Activated gamma-delta T cell treated with anti-CD3 and anti-CD28 coated beads, Interleukin-2, amount 50 U/mL, for 16 hours (primary cell): ENCODE data around the gene NADK2.
"Not testable (repeated sequence)": the region's sequence is repeated elsewhere in the genome, so short reads cannot be mapped to it uniquely, and the experiment has no call there.

ENCODE experiments used
- DNase-seq: peaks from one replicate; pipeline ENCODE4 v3.0.0-alpha.2; 2020; ENCODE audit warnings: low read depth

NADK2 gene

DNA sequence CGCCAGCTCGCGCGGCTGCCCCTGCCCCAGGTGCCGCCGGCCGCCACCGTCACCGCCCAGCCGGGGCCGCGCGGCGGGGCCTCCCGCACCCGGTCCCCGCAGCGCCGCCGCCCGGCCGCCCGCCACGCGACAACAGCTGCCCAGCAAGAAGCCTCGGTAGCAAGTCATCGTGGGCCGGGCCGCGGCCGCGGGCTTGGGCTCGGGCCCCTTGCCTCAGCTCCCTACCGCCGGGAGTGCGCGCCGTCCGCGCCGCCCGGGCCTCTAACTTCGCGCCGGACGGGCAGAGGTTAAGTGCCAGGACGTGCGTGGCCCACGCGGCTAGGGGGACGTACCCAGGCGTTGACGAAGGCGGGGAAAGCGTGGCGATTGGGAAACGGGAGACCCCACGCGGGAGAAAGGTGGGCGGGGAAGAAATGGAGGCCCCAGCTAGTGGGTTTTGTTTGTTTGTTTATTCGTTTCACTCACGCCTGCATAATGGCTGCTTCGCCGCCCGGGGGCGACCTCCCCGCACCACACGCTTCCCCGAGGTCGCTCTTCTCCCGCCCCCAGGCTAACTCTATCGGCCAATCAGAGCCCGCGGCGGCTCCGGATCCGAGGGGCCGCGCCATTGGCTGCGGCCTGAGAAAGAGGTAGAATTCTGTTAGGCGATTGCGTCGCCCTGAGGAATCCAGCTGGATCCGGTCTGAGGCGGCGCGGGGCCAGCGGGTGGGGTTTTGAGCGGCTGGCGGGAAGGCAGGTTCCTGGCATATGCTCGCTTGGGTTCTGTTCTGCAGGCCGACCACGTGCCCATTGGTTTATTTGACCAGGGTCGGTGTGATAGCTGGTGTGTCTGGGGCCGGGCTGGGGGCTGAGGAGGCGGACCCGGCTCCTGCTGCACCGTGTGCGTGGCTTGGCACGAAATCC, at the start of gene NADK2:
NADK2 (minus strand) TSS at position 295 of the 903 bp plus-strand sequence; CDS start at position 168, 127 bp downstream.
- peak; percentile 86 for DNase-seq

- no peak for DNase-seq
These were observed 44.3 kb upstream of the NADK2 start for GRCh38 chr5:36285837-36286615.

GRCh38 chr5:36283775-36284174, 42.0 kb upstream of the NADK2 start:
- DNase-seq = not testable (repeated sequence)

DNA sequence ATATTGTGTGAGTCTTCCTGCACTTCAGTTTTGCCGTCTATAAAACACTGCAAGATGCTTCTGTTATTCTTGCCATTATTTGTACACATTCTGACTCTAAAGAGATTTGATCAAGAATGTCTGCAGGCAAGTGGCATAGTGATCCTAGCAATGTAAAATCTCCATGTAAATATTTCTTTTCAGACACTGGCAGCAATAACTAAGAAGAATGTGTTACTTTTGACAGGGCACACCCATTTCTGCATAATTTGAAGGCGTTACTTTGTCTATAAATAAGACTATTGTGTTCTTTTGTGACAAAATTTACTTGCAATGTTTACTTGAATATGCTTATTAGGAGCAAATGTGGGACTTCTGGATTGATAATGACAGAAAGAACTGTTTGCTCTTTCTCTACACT, 39.9 kb upstream of the NADK2 start:
- DNase-seq = no peak

DNA sequence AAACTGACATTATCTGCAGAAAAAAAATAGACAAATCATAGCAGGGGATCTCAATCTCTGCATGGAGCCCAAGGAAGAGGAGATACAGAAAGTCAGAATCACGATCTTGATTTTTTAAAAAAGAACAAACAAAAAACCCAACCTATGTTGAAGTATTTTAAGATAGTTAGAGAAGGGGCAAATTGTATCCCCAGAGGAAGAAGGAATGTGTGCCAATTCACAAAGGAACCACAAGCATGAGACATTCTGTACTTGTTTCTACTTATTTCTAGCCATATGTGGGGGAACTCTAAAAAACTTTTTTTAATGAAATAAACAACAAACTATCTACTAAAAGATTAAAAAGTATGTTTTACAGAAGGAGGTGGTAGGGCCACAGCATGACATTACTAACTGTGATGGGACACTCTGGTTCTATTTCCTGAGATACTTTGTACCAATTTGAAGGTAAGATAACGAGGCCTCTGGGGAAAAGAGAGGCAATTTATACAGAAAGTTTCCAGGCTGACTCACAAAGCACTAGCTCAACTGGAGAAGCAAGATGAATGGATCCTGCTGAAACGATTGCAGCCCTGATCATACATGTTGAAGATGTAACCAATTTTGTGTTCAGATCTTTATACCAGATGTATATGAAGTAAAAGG, 37.5 kb upstream of the NADK2 start:
- DNase-seq = no peak

- DNase-seq = no peak
These were observed 35.9 kb upstream of the NADK2 start for GRCh38 chr5:36277521-36278176.

- no peak for DNase-seq
These were observed 35.1 kb upstream of the NADK2 start for GRCh38 chr5:36276864-36277263.

GRCh38 chr5:36273809-36274526, 32.2 kb upstream of the NADK2 start:
- DNase-seq = no peak

DNA sequence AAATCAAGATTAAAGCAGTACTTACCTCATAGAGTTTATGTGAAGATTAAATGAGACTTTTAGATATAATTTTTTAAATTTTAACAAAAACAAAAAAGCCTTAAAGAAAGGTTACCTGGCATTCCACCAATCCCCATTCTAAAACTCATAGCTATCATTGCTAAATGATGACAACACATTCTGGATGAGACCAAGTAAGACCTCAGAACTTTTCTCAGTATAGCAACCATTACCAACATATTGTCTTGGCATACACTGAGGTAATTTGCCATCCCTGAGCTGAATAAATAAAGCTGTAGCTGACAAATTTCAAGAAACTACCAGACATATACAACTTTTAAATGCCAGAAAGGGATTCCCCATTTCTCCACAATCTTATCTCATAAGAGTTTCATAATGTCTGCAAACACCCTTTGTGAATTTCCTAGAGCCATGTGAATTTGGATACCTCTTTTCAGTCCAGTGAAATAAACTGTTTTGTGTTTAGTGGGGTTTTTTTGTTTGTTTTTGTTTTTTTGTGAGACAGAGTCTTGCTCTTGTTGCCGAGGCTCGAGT, 30.5 kb upstream of the NADK2 start:
- DNase-seq = no peak

- DNase-seq = no peak
These were observed 29.3 kb upstream of the NADK2 start for GRCh38 chr5:36270876-36271575.

DNA sequence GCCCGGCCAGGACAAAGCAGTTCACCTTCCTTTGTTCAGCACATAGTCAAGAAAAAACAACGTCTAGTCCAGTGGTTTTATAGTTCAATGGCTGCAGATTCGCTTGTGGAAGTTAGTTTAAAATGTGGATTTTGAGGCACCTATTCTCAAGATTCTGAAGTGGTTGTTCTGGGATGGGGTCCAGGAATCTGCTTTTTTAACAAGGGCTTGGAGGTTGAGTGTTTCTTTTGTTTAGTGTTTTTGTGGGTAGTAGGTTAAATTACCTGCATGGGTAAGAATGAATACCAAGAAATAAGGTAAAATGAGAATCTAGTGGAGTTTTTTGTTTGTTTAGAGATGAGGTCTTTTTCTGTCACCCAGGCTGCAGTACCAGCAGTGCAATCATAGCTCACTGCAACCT, 28.4 kb upstream of the NADK2 start:
- no peak for DNase-seq

GRCh38 chr5:36269478-36269877, 27.8 kb upstream of the NADK2 start:
- no peak for DNase-seq

DNA sequence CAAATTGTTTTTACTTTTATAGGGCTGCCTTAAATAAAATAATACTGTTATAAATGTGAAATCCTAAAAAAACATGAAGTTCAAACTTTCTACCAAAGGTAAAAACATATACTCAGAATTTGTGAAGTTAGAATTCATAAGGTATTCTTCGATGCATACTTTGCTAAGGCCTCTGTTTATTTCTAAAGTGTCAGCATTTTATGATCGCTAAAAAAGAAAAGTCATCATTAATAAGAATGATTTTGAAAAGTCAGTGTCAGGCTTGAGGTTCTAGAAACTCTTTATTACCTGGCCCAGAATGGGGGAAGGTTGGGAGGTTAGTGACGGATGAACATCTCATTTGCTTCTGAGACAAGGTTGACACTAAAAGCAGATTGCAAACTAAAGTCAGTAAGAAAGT, 26.2 kb upstream of the NADK2 start:
- no peak for DNase-seq

DNA sequence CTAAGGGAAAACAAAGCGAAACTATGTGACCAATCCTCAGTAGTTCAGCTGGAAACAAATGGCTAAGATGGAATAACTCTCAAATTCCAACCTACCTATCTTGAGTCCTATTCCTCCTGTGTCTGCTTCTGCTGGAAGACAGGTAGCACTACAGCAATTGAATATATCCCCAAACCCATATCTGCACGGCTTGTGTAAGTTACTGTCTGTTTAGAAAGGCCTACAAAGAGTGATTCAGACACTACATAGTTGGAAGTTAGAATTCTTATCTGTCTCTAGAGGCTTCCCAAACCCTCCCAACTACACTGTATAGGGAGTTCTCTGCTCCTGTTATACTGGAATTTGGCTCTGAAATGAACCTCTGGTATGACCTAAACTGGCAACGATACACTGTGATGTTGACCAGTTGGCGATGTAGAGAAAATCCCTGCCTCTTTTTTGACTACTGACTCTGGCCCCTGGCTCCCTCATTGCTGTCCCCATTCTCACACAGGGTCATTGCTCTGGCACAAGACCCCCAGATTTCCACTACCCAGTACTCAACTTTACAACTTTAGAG, 22.6 kb upstream of the NADK2 start:
- no peak for DNase-seq

GRCh38 chr5:36261186-36261585, 19.5 kb upstream of the NADK2 start:
- no peak for DNase-seq

- no peak for DNase-seq
These were observed 11.8 kb upstream of the NADK2 start for GRCh38 chr5:36253575-36253974.

DNA sequence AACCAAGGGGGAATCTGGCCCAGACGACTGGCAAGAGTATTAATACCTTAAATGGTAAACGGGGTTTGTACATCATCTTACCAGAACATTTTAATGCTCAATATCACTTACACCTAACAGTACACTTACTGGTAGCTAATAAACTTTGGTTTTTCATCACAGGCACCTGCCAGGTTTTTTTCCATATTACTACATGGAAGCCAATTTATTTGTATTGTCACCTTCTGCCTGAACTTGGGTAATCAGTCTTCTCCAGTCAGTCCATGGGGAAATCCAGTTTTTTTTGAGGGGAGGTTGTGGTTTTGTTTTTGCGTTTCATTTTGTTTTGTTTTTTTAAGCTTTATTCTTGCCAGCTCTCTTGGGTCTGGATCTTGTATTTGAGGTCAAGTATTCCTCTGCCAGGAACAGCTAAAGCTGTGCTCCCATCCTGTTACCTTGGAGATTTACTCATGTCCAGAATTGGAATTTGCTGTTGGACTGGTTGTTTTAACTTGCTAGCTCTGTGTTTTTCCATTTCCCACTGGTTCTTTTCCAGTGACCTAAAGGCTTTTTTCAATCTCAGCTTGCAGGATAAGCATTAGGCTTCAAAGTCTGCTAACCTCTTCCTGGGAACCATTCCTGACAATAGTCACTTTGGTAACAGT, 11.1 kb upstream of the NADK2 start:
- no peak for DNase-seq

- no peak for DNase-seq
These were observed 9.5 kb upstream of the NADK2 start for GRCh38 chr5:36251218-36251617.

DNA sequence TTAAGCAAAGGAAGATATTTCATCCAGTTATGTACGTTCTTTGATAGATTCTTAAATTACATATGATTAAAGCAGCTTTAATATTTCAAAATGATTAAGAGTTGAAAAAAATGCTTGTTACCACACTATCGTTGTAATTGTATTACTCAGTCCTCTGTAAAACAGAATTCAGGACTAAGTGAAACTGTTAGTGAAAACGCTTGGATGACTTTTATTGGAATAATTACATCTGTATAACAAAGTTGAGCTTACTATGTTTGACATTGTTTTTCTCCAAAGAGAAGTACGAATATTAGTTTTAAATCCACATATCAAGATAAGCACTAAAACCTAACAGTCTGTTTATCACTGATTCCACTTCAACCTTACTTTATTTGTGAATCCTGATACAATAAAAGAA, 8.7 kb upstream of the NADK2 start:
- DNase-seq = no peak
